Measurements from ENCODE around the gene KIF20A. TPM values are rescaled to one million over a fixed set of nuclear protein-coding genes. Genes with fewer than 3 reads are reported as not detected.
"Not testable (repeated sequence)": the region's sequence is repeated elsewhere in the genome, so short reads cannot be mapped to it uniquely, and the experiment has no call there.

KIF20A gene
- total RNA-seq, 1 experiment from 2014 or later: 67.1 TPM

DNA sequence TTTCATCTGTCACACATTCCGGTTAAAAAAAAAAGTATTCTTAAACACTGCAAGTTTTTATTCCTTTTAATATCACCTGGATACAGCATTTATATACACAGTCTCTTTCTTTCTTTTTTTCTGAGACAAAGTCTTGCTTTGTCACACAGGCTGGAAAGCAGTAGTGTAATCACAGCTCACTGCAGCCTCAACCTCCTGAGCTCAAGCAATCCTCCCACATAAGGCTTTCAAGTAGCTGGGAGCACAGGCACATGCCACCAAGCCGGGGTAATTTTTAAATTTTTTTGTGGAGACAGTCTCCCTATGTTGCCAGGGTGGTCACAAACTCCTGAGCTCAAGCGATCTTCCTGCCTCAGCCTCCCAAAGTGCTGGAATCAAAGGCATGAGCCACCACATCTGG is 13.9 kb downstream of the KIF20A start:
- Histone ChIP-seq H2BK5ac (ENCODE audit: insufficient read length, low read length) (no peak overlapping the region), H3K4me1 (ENCODE audit: insufficient read depth, low read length) (no peaks in the 10 kb centered on the region), H3K18ac (ENCODE audit: insufficient read length, low read depth, low read length) (no peak overlapping the region), H3K23ac (ENCODE audit: insufficient read length, low read depth, low read length) (no peak overlapping the region), H4K91ac (ENCODE audit: insufficient read length, low read depth, low read length) (no peak overlapping the region), H2BK120ac (ENCODE audit: low read depth, low read length, poor library complexity, severe bottlenecking) (no peak overlapping the region), H3K79me1 (ENCODE audit: insufficient read depth, low read depth, low read length, poor library complexity, severe bottlenecking) (no peaks in the 10 kb centered on the region), H2AFZ (ENCODE audit: low read length) (no peak overlapping the region), H3K56ac (ENCODE audit: insufficient read length, low read depth, low read length) (no peak overlapping the region), H3K23me2 (ENCODE audit: insufficient read length, low read depth, low read length, poor library complexity, severe bottlenecking) (no peaks in the 10 kb centered on the region), H4K20me1 (ENCODE audit: control insufficient read depth, insufficient read depth, insufficient read length) (no peaks in the 10 kb centered on the region), H4K8ac (replicated peaks; ENCODE audit: insufficient read length, low read depth, low read length) (no peak overlapping the region), H3K14ac (ENCODE audit: insufficient read depth, low read length) (no peak overlapping the region), H2BK15ac (ENCODE audit: low read depth, low read length) (no peak overlapping the region), H3T11ph (ENCODE audit: low read length) (no peak overlapping the region), H3K79me2 (ENCODE audit: insufficient read depth, low read length) (no peaks in the 10 kb centered on the region), H2AK5ac (ENCODE audit: insufficient read length, low read length) (no peak overlapping the region), H3K27ac (ENCODE audit: insufficient read length, low read depth, low read length) (no peak overlapping the region), H3K4me2 (ENCODE audit: insufficient read depth, insufficient read length, low read length) (no peak overlapping the region), H2BK20ac (ENCODE audit: low read depth, low read length, poor library complexity, severe bottlenecking) (no peak overlapping the region), H4K5ac (ENCODE audit: insufficient read length, low read depth, low read length) (no peak overlapping the region), H2BK12ac (ENCODE audit: insufficient read length, low read depth, low read length) (no peak overlapping the region), H3K9ac (ENCODE audit: extremely low read depth, insufficient read length, low read length) (no peak overlapping the region), H3K4ac (ENCODE audit: low read depth, low read length) (no peak overlapping the region), H3K27me3 (ENCODE audit: insufficient read depth, low read length) (no peaks in the 10 kb centered on the region), H3K9me3 (ENCODE audit: control insufficient read depth, low read depth, low read length) (no peaks in the 10 kb centered on the region)
- TF ChIP-seq, protein P1, sequence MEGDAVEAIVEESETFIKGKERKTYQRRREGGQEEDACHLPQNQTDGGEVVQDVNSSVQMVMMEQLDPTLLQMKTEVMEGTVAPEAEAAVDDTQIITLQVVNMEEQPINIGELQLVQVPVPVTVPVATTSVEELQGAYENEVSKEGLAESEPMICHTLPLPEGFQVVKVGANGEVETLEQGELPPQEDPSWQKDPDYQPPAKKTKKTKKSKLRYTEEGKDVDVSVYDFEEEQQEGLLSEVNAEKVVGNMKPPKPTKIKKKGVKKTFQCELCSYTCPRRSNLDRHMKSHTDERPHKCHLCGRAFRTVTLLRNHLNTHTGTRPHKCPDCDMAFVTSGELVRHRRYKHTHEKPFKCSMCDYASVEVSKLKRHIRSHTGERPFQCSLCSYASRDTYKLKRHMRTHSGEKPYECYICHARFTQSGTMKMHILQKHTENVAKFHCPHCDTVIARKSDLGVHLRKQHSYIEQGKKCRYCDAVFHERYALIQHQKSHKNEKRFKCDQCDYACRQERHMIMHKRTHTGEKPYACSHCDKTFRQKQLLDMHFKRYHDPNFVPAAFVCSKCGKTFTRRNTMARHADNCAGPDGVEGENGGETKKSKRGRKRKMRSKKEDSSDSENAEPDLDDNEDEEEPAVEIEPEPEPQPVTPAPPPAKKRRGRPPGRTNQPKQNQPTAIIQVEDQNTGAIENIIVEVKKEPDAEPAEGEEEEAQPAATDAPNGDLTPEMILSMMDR (conservative IDR thresholded peaks at IDR 0.05): no peak
- H3K4me1 Mint-ChIP-seq: no peaks in the 10 kb centered on the region
- no peaks in the 10 kb centered on the region; the same call in 1 of the 2 replicates for H3K27me3 Mint-ChIP-seq (ENCODE audit: low read depth)
- H3K4me3 Mint-ChIP-seq: no peak overlapping the region
- H3K9me3 Mint-ChIP-seq: no peaks in the 10 kb centered on the region
- H3K27ac Mint-ChIP-seq: no peak overlapping the region
- no CpG with 5 or more reads among the region's 3 CpGs for WGBS (ENCODE audit: extremely low coverage, insufficient read length, low lambda C conversion rate)
- DNase-seq: no peak
- peaks cover 26 to 68% (median 64%) of the 10 kb centered on the region in 3 experiments for H3K36me3 Mint-ChIP-seq (ENCODE audit: insufficient read depth in 1 of 3, low read depth in 3 of 3)

DNA sequence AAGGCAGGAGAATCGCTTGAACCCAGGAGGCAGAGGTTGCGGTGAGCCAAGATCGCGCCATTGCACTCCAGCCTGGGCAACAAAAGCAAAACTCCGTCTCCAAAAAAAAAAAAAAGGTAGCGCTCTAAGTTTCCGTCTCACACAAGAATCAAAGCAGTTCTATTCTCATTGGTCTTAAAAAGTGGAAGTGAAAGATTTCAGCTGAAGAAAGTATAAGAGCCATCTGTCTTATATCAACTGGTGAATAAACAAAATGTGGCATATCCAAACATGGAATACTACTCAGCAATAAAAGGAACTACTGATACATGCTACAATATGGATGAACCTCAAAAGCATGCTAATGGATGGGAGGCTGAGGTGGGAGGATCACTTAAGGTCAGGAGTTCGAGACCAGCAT is 14.9 kb downstream of the KIF20A start:
- not testable (repeated sequence) for H3K79me2 ChIP-seq (ENCODE audit: insufficient read depth, low read length); H2BK12ac ChIP-seq (ENCODE audit: insufficient read length, low read depth, low read length); H3K27ac Mint-ChIP-seq; H3K9ac ChIP-seq (ENCODE audit: extremely low read depth, insufficient read length, low read length); H3K4me2 ChIP-seq (ENCODE audit: insufficient read depth, insufficient read length, low read length); H2BK20ac ChIP-seq (ENCODE audit: low read depth, low read length, poor library complexity, severe bottlenecking); H4K91ac ChIP-seq (ENCODE audit: insufficient read length, low read depth, low read length); H2BK5ac ChIP-seq (ENCODE audit: insufficient read length, low read length); H4K20me1 ChIP-seq (ENCODE audit: control insufficient read depth, insufficient read depth, insufficient read length); H3K27me3 ChIP-seq (ENCODE audit: insufficient read depth, low read length); H3K9me3 ChIP-seq (ENCODE audit: control insufficient read depth, low read depth, low read length); H3K23ac ChIP-seq (ENCODE audit: insufficient read length, low read depth, low read length); H3K4ac ChIP-seq (ENCODE audit: low read depth, low read length); H4K8ac ChIP-seq (replicated peaks; ENCODE audit: insufficient read length, low read depth, low read length); H2AFZ ChIP-seq (ENCODE audit: low read length); H3K18ac ChIP-seq (ENCODE audit: insufficient read length, low read depth, low read length); H2BK120ac ChIP-seq (ENCODE audit: low read depth, low read length, poor library complexity, severe bottlenecking); H3K9me3 Mint-ChIP-seq; H3K23me2 ChIP-seq (ENCODE audit: insufficient read length, low read depth, low read length, poor library complexity, severe bottlenecking); H3K27me3 Mint-ChIP-seq (ENCODE audit: low read depth); H3K27ac ChIP-seq (ENCODE audit: insufficient read length, low read depth, low read length); H3K4me1 Mint-ChIP-seq; H4K5ac ChIP-seq (ENCODE audit: insufficient read length, low read depth, low read length); H3K79me1 ChIP-seq (ENCODE audit: insufficient read depth, low read depth, low read length, poor library complexity, severe bottlenecking); H3K4me3 Mint-ChIP-seq; H3T11ph ChIP-seq (ENCODE audit: low read length); H2AK5ac ChIP-seq (ENCODE audit: insufficient read length, low read length); DNase-seq; H3K56ac ChIP-seq (ENCODE audit: insufficient read length, low read depth, low read length); H3K4me1 ChIP-seq (ENCODE audit: insufficient read depth, low read length); H2BK15ac ChIP-seq (ENCODE audit: low read depth, low read length); H3K14ac ChIP-seq (ENCODE audit: insufficient read depth, low read length)
- WGBS (ENCODE audit: extremely low coverage, insufficient read length, low lambda C conversion rate): no CpG with 5 or more reads among the region's 8 CpGs
- H3K36me3 Mint-ChIP-seq (ENCODE audit: insufficient read depth in 1 of 3, low read depth in 3 of 3): peaks cover 24 to 68% (median 63%) of the 10 kb centered on the region in 3 experiments

Data from H9 (cell line).